Esophagus mucosa (tissue), 1 donor: ENCODE measurements around the gene IRF2. TPM values are rescaled to one million over a fixed set of nuclear protein-coding genes. Genes with fewer than 3 reads are reported as not detected.
A peak's percentile ranks its signal among the peaks of the same experiment; 100 is the strongest.
"Not testable (repeated sequence)": the region's sequence is repeated elsewhere in the genome, so short reads cannot be mapped to it uniquely, and the experiment has no call there.

Source experiments
- ATAC-seq: fragments of 200-7000 bp; cut with Tn5 transposase; one replicate; pipeline ENCODE4 v1.9.1; 2020
- total RNA-seq: library from RNA; stranded (reverse); gene quantifications from one replicate; pipeline ENCODE4 v1.2.4, GENCODE V29; 2023
- donor health status: DM: yes; HTN: yes; CAD: no.

The IRF2 gene
- total RNA-seq, 1 donor from 2014 or later = 19.1 TPM

DNA sequence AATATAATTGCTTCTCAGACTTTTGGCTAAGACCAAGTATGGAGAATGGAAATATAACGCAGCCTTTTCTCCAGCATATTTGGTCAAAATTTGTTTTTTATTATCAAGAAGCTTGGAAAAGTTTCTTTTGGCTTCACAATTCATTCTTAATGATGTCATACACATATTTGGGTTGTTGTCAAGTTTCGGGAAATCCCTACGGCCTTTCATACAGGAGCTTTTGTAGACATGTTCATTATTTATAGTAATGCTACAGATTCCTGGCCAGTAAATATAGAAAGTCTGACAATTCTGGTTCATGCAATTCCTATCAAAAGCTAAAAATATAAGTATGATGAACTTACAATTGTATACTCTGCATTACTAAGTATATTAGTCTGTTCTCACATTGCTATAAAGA is 112.9 kb downstream of the IRF2 start:
- no peak for ATAC-seq

DNA sequence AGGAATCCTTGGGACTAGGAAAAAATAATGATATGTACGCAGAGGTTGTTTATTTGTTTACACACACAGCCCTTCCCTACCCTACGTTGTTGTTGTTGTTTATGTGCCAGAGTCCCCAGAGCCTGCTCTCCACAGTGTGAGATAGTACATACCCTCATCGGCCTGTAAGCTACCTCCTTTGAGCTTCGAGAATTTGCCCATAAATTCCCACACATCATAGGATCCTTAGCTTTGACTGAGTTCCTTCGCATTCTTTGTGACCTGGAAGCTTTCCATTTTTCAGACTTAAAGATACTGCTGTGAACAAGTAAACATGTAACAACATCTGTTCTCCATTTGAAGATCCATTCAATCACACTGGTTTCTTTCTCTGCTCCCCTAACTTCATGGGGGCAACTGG is 114.5 kb downstream of the IRF2 start:
- ATAC-seq = no peak

DNA sequence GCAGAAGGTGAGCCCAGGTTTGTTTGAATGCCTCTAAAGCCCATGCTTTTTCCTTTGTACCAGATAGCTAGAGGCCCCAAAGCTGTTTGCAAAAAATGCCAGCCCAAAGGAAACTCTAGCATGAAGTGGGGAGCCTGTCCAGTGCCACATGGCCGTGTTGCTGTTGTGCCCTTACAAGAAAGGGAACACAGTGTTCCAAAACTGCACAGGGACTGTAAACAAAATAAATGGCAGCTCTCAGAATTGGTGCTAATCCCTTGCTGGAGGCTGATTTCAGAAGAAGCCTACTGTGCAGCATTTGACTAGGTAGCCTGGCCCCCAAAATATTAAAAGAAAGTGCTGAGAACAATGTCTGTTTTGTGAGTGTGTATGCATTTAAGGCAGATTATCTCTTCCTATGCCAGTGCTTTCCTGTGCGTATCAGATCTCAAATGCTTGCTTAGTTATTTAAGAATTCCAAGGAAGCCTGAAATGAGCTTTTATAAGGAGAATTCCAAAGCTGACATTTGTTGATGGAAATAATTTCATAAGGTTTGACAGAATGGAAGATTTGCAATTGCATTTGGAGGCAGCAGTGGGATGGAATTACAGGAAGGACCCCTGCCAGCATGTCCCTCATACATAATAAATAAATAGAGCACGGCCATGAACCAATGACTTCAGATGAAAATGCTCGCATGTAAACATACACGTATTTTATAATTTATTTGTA is 115.7 kb downstream of the IRF2 start:
- no peak for ATAC-seq

- ATAC-seq = no peak
Measured at GRCh38 chr4:184357772-184358171, 116.6 kb downstream of the IRF2 start.

- ATAC-seq = no peak
Measured at GRCh38 chr4:184357165-184357564, 117.2 kb downstream of the IRF2 start.

DNA sequence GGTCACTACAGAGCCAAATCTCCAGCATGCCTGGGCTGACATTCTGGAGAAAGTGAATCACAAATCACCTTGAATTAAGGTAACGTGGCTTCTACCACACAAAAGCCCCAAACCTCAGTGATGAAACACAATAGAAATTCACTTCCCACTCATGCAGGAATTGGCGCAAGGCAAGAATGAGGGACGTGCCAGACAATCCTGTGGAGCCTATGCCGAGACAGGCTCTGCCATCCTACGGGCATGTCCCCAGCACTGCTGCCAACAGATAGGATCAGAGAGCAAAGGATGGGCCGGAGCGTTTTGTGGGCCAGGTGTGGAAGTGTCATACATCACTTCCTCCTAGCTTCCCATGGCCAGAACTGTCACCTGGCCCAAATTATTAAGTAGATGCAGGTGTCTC is 118.0 kb downstream of the IRF2 start:
- peak; percentile 58 for ATAC-seq

- no peak for ATAC-seq
Measured at GRCh38 chr4:184355857-184356256, 118.5 kb downstream of the IRF2 start.

GRCh38 chr4:184355111-184355604 is 119.2 kb downstream of the IRF2 start:
- peak; percentile 75 for ATAC-seq

- ATAC-seq = no peak
Measured at GRCh38 chr4:184352891-184353290, 121.5 kb downstream of the IRF2 start.

GRCh38 chr4:184351560-184352451 is 122.5 kb downstream of the IRF2 start:
- ATAC-seq = no peak

DNA sequence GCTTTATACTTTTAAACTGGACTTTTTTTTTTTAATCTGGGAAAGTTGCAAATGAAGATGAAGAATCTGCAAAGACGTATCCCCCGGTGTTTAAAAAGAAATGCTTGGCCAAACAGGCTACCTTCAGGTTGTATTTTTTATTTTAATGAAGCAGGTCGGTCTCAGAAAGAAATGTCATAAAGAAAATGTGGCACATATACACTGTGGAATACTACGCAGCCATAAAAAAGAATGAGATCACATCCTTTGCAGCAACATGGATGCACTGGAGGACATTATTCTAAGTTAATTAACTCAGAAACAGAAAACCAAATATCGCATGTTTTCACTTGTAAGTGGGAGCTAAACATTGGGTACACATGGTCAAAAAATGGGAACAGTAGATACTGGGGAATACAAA is 123.4 kb downstream of the IRF2 start:
- ATAC-seq = no peak

GRCh38 chr4:184350213-184350817 is 124.0 kb downstream of the IRF2 start:
- no peak for ATAC-seq

DNA sequence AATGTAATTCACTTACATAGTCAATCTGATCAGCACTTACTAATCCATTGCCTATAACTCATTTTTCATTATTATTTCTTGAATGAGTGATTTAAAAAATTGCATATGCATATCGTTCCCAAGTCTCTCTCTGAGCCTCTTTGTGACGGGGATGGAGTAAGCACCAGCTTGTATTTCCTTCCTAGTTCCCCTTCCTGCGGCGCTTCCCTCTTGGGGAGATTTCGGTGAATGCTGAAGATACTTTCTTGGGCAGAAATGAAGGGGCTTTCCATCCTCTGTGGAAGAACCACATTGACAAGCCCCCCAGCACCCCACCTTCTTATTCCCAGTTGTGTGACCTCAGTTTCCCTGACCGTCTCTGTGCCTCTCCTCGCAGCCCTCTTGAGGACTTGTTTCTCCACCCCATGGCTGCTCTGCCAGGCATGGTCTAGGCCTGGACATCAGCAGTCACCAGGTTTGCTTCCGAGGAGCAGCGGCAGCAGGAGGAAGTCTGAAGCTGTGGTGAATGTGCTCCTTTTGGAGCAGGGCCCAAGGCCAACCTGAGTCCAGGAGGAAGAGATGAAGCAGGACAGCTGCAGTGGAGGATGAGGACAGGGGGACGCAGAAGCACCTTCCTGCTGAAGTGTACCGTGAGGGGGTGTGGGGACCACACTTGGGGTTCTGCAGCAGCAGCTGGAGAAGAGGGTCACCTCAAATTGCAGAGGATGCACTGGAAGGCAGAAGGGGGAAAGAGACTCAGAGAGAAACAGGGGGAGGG is 124.9 kb downstream of the IRF2 start:
- ATAC-seq = no peak

- ATAC-seq = peak; percentile 83
Measured at GRCh38 chr4:184348311-184349233, 125.8 kb downstream of the IRF2 start.

DNA sequence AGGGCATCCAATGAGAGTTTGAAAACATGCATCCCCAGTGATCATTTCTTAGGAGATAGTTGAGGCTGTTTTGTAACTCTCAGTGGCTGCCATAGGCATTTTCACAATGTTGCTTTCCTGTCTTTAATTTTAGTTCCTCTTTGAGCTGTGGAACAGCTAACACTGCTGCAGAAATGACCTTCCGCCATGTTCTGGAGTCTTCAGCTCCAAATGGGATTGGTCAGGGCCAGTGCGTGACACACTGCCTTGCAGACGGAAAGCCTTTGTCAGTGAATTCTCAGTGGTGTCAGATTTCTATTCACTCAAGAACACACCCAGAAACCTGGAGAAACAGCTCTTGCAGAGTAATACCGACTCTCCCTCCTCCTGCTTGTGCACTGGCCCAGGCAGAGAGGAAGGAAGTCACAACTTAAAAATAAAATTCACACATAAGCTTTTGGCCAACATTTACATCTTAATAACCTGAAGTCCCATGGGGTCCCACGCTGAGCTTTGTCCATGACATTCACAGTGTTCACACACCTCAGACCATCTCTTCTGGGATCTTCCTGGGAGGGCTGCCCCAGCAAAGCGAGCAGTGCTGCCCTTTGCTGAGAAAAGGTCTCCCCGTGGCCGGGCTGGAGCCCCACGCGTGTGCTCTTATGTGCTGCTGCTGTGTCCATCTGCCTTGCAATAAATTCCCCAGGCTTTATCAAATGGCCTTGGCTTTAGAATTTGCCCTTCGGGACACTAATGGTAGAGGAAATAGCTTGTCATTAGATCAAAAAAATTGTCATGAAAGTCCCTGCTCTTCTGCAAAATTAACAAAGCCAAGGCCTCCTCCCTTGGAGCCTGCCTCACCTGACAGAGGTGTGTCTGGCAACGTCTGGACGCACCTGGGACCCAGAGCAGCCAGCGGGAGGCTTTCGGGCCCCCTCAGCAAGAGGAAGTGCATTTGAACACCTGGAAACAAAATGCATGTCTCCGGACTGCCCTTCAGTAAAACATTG is 126.8 kb downstream of the IRF2 start:
- peak; percentile 87 for ATAC-seq

DNA sequence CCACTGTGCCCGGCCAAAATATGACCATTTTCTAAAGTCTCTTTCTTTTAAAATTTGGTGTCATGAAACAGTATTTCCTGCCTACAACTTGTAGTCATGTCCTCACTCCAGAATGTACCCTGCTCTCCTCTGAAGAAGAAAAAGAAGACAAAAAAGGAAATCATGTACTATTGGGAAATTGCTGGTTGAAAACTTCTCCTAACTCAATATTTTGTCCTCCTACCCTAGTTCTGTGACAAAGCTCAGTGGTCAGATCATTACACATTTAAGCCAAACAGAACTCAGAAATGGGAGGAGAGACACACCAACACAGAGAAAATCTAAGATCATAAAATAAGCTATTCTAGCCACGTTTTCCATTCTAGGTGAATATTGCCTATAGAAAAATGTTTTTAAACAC is 127.7 kb downstream of the IRF2 start:
- ATAC-seq = no peak

DNA sequence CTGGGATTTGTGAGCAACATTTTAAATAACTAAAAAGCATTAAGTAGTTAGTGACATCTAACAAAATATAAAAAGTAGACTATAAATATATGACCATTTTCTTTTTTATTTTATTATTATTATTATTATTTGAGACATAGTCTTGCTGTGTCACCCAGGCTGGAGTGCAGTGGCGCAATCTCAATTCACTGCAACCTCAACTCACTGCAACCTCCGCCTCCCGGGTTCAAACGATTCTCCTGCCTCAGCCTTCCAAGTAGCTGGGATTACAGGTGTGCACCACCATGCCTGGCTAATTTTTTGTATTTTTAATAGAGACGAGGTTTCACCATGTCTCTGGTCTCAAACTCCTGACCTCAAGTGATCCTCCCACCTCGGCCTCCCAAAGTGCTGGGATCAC is 128.1 kb downstream of the IRF2 start:
- ATAC-seq = not testable (repeated sequence)

DNA sequence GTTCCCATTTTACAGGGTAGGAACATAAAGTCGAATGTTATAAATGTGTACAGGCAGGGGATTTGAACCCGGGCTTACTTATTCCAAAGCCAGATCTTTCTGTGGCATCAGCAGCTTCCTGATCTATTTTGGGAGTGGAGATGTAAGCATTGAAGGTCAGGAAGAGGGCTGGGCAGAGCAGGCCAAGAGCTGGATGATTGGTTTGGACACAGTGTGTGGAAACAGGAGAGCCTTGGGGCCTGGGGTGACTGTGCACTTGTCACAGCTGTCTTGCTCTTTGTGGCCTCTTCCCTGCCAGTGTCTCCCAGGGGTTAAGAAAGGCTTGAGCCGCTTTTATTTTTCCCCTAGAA is 128.8 kb downstream of the IRF2 start:
- no peak for ATAC-seq

DNA sequence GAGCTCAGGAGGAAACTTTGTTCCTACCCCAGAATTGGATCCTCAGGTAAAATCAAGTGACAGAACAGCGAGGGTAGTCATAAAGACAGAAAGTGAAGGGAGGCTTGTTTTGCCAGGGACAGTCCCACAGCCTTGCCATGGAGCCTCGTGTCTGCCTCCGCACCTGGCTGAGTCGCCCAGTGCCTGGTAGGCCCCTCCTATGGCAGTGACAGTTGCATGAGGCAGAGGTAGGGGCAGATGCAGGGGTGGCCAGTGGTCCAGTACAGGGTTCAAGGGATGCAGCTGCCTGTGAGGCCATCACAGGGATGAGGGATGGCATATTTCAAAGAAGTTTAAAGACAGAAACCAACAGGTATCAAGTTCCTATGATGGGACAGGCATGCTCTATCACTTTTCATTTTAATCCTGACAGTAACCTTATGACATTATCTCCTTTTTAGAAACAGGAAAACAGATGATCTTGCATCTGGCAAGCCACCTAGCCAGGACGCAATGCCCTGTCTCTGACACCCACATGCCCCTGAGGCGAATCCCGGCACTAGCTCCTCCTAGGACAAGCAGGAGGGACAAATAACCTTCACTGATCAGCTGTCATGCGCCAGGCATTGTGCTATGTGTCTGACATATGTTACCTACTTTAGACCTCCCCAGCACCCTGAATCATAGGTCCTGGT is 129.3 kb downstream of the IRF2 start:
- ATAC-seq = no peak

DNA sequence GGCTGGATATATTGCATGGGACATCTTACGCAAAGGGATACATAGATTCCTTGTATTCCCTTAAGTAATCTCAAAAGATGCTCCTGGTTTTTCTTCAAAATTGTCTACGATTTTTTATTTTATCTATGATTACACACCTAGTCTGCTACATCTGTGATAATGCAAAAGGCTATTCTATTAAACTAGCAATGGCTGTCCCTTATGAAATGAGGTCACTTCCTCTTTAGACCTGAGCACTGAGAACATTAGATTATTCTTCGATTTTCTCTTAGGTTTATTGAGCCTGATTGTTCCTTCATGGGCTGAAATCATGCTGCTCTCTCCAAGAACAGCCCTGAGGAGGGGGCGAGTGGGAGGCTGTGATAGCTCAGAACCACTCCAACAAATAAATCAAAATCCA is 129.9 kb downstream of the IRF2 start:
- no peak for ATAC-seq
